SU-DHL-6 (cell line): ENCODE results near the gene BEND6.
A peak's percentile ranks its signal among the peaks of the same experiment; 100 is the strongest.

Experiments
- H2AFZ ChIP-seq: fragments of 200-600 bp; sonication (generic); 2 replicates; pipeline ENCODE4 v1.6.1; 2014; ENCODE audit warnings: low read depth, mild to moderate bottlenecking, moderate library complexity, mixed read lengths, antibody characterized with exemption, low read length; ENCODE audit not compliant: severe bottlenecking
- H3F3A ChIP-seq: fragments of 200-600 bp; shearing (Covaris generic); 2 replicates; pipeline ENCODE4 v1.6.0; 2016; ENCODE audit warnings: antibody characterized with exemption, mild to moderate bottlenecking; ENCODE audit not compliant: insufficient read depth
- H3K27ac ChIP-seq: fragments of 200-600 bp; sonication (generic); 2 replicates; pipeline ENCODE4 v1.5.1; 2016; ENCODE audit warnings: low read depth, mild to moderate bottlenecking, low read length, moderate library complexity, mixed read lengths
- H3K27me3 ChIP-seq: fragments of 200-600 bp; sonication (generic), shearing (Covaris generic); 2 replicates; pipeline ENCODE4 v1.6.0; 2014; ENCODE audit warnings: mild to moderate bottlenecking, low read length
- H3K36me3 ChIP-seq: fragments of 200-600 bp; sonication (generic); 2 replicates; pipeline ENCODE4 v1.6.1; 2014; ENCODE audit warnings: mild to moderate bottlenecking, low read length, mixed read lengths
- H3K4me2 ChIP-seq: fragments of 300-600, 200-600 bp; shearing (Covaris generic), sonication (generic); 2 replicates; pipeline ENCODE4 v1.6.0; 2014; ENCODE audit warnings: low read length, low read depth, mild to moderate bottlenecking; ENCODE audit not compliant: poor library complexity, severe bottlenecking
- H3K4me3 ChIP-seq: fragments of 200-600 bp; sonication (generic); 2 replicates; pipeline ENCODE4 v1.5.1; 2014; ENCODE audit warnings: antibody characterized with exemption, low read length, mild to moderate bottlenecking, mixed read lengths; ENCODE audit not compliant: insufficient read depth, poor library complexity, severe bottlenecking
- H3K79me2 ChIP-seq: fragments of 200-600 bp; sonication (generic); 2 replicates; pipeline ENCODE4 v1.6.1; 2014; ENCODE audit warnings: mild to moderate bottlenecking, low read length, moderate library complexity; ENCODE audit not compliant: insufficient read depth
- H3K9ac ChIP-seq: fragments of 200-600 bp; sonication (generic); 2 replicates; pipeline ENCODE4 v1.7.0; 2014; ENCODE audit warnings: mild to moderate bottlenecking, low read length
- H3K9me2 ChIP-seq: fragments of 200-600 bp; sonication (generic); replicated peaks from 2 replicates; pipeline ENCODE4 v1.6.1; 2014; ENCODE audit warnings: low read length; ENCODE audit not compliant: insufficient read depth
- H3K9me3 ChIP-seq: fragments of 200-600 bp; sonication (generic); 2 replicates; pipeline ENCODE4 v1.6.1; 2014; ENCODE audit warnings: low read length, mixed read lengths; ENCODE audit not compliant: insufficient read depth
- H4K20me1 ChIP-seq: fragments of 200-600 bp; sonication (generic); 2 replicates; pipeline ENCODE4 v1.6.1; 2014; ENCODE audit warnings: low read depth, mild to moderate bottlenecking, antibody characterized with exemption, low read length, moderate library complexity, mixed read lengths
- EZH2phosphoT487 ChIP-seq: fragments of 200-600 bp; sonication (generic), shearing (Covaris generic); conservative IDR thresholded peaks from 2 replicates; pipeline ENCODE4 v1.6.1; 2018; ENCODE audit warnings: mild to moderate bottlenecking, antibody characterized with exemption, low read length, moderate library complexity, mixed read lengths
- TF ChIP-seq, protein P1 (sequence below): fragments of 200-600 bp; sonication (generic); IDR thresholded peaks from one replicate; pipeline ENCODE4 v1.5.1; 2017; ENCODE audit warnings: antibody characterized with exemption, mild to moderate bottlenecking, low read length, moderate library complexity; ENCODE audit not compliant: insufficient read depth, poor library complexity, severe bottlenecking

The BEND6 gene, protein sequence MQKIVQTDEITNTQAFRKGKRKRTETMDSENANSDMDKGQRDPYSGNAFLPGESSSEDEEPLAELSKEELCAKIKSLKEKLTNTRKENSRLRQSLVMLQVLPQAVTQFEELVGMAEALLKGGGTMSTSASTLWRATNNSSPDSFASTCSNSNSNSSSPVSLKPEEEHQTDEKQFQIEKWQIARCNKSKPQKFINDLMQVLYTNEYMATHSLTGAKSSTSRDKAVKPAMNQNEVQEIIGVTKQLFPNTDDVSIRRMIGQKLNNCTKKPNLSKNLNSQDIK

GRCh38 chr6:56954403-56955170 lies at the start of gene BEND6:
Gene BEND6, plus strand, starts transcription at chr6:56955107. Its CDS starts 26,704 bp downstream, at chr6:56981811.
- H3K36me3 ChIP-seq, result no peaks in the 10 kb centered on the region
- H3K79me2 ChIP-seq, result no peaks in the 10 kb centered on the region
- H3K27ac ChIP-seq, result peak within 1 kb of the TSS; percentile 6; the same call in 1 of the 2 replicates
- peak within 1 kb of the TSS; percentile 86 for H2AFZ ChIP-seq
- H3F3A ChIP-seq, result 0 out of 2 replicates have a peak, but pooled peaks cover 5% of the 10 kb centered on the region
- H3K27me3 ChIP-seq, result no peaks in the 10 kb centered on the region
- H3K9me3 ChIP-seq, result no peaks in the 10 kb centered on the region
- H4K20me1 ChIP-seq, result no peaks in the 10 kb centered on the region
- H3K4me2 ChIP-seq, result peak within 1 kb of the TSS; percentile 65
- H3K9ac ChIP-seq, result peak within 1 kb of the TSS; percentile 41
- H3K9me2 ChIP-seq, result no peaks in the 10 kb centered on the region
- peak within 1 kb of the TSS; percentile 50 for H3K4me3 ChIP-seq
- TF ChIP-seq EZH2phosphoT487, result no peak
- TF ChIP-seq, protein P1, sequence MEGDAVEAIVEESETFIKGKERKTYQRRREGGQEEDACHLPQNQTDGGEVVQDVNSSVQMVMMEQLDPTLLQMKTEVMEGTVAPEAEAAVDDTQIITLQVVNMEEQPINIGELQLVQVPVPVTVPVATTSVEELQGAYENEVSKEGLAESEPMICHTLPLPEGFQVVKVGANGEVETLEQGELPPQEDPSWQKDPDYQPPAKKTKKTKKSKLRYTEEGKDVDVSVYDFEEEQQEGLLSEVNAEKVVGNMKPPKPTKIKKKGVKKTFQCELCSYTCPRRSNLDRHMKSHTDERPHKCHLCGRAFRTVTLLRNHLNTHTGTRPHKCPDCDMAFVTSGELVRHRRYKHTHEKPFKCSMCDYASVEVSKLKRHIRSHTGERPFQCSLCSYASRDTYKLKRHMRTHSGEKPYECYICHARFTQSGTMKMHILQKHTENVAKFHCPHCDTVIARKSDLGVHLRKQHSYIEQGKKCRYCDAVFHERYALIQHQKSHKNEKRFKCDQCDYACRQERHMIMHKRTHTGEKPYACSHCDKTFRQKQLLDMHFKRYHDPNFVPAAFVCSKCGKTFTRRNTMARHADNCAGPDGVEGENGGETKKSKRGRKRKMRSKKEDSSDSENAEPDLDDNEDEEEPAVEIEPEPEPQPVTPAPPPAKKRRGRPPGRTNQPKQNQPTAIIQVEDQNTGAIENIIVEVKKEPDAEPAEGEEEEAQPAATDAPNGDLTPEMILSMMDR, result no peak

GRCh38 chr6:56905378-56905777 lies 49.5 kb upstream of the BEND6 start:
- no peak overlapping the region for H3K4me2 ChIP-seq
- no peaks in the 10 kb centered on the region for H4K20me1 ChIP-seq
- no peaks in the 10 kb centered on the region for H3K36me3 ChIP-seq
- no peak overlapping the region for H3K4me3 ChIP-seq
- no peaks in the 10 kb centered on the region for H3K27me3 ChIP-seq
- no peak overlapping the region for H3K27ac ChIP-seq
- H3F3A ChIP-seq, result no peaks in the 10 kb centered on the region
- no peak for TF ChIP-seq EZH2phosphoT487
- TF ChIP-seq, protein P1, result no peak
- H3K9ac ChIP-seq, result no peak overlapping the region
- no peaks in the 10 kb centered on the region for H3K79me2 ChIP-seq
- no peaks in the 10 kb centered on the region for H3K9me3 ChIP-seq
- no peak overlapping the region for H2AFZ ChIP-seq
- H3K9me2 ChIP-seq, result no peaks in the 10 kb centered on the region

GRCh38 chr6:56906752-56907151 lies 48.2 kb upstream of the BEND6 start:
- no peaks in the 10 kb centered on the region for H3K27me3 ChIP-seq
- no peaks in the 10 kb centered on the region for H3K36me3 ChIP-seq
- TF ChIP-seq, protein P1, result no peak
- no peak for TF ChIP-seq EZH2phosphoT487
- no peaks in the 10 kb centered on the region for H3F3A ChIP-seq
- H3K79me2 ChIP-seq, result no peaks in the 10 kb centered on the region
- H3K9me2 ChIP-seq, result no peaks in the 10 kb centered on the region
- no peak overlapping the region for H3K27ac ChIP-seq
- no peak overlapping the region for H3K9ac ChIP-seq
- no peak overlapping the region for H3K4me2 ChIP-seq
- H3K4me3 ChIP-seq, result no peak overlapping the region
- H3K9me3 ChIP-seq, result no peaks in the 10 kb centered on the region
- H4K20me1 ChIP-seq, result no peaks in the 10 kb centered on the region
- no peak overlapping the region for H2AFZ ChIP-seq
